GM15510 (cell line): Measurements from ENCODE around the gene SRRM2.

Experiments used
- POLR2A ChIP-seq: IDR thresholded peaks from 3 replicates; pipeline ENCODE4 v1.6.1; 2011; ENCODE audit warnings: borderline replicate concordance; ENCODE audit not compliant: insufficient read length; ENCODE audit errors: extremely low read depth

The SRRM2 gene

GRCh38 chr16:2743007-2743810 is 9.2 kb upstream of the SRRM2 start:
- TF ChIP-seq POLR2A, result no peak

GRCh38 chr16:2744711-2745110 is 7.7 kb upstream of the SRRM2 start:
- TF ChIP-seq POLR2A, result no peak

GRCh38 chr16:2745116-2745890 is 7.1 kb upstream of the SRRM2 start:
- no peak for TF ChIP-seq POLR2A

GRCh38 chr16:2745961-2746360 is 6.5 kb upstream of the SRRM2 start:
- TF ChIP-seq POLR2A, result no peak

GRCh38 chr16:2748757-2749455 is 3.5 kb upstream of the SRRM2 start:
- no peak for TF ChIP-seq POLR2A

GRCh38 chr16:2749476-2749875 is 3.0 kb upstream of the SRRM2 start:
- TF ChIP-seq POLR2A, result no peak

- TF ChIP-seq POLR2A, result no peak
These were observed 2.5 kb upstream of the SRRM2 start for GRCh38 chr16:2749936-2750335.

- TF ChIP-seq POLR2A, result no peak
These were observed 832 bp upstream of the SRRM2 start for GRCh38 chr16:2751577-2752034.

GRCh38 chr16:2752850-2753732 is 653 bp downstream of the SRRM2 start:
- no peak for TF ChIP-seq POLR2A

GRCh38 chr16:2753733-2754020 is 1.2 kb downstream of the SRRM2 start:
- TF ChIP-seq POLR2A, result no peak

GRCh38 chr16:2755158-2755557 is 2.7 kb downstream of the SRRM2 start:
- TF ChIP-seq POLR2A, result no peak

GRCh38 chr16:2756288-2757015 is 4.0 kb downstream of the SRRM2 start:
- TF ChIP-seq POLR2A, result no peak

- no peak for TF ChIP-seq POLR2A
These were observed 4.9 kb downstream of the SRRM2 start for GRCh38 chr16:2757344-2757743.

GRCh38 chr16:2761472-2761871 is 9.0 kb downstream of the SRRM2 start:
- no peak for TF ChIP-seq POLR2A

- no peak for TF ChIP-seq POLR2A
These were observed 9.6 kb downstream of the SRRM2 start for GRCh38 chr16:2761886-2762583.
